Panc1 (cell line): Measurements from ENCODE around the gene SGCE. TPM values are rescaled to one million over a fixed set of nuclear protein-coding genes. Genes with fewer than 3 reads are reported as not detected.

Source experiments
- ATAC-seq: fragments of 200-7000 bp; cut with Tn5 transposase; 2 replicates; pipeline ENCODE4 v1.9.1; 2020; ENCODE audit warnings: mild to moderate bottlenecking, moderate library complexity
- BruUV-seq: library from RNA; stranded (reverse); fragments of 400-500 nt; replicated peaks from 2 replicates; lab custom pipeline; 2021; lab: Mats Ljungman, UMichigan
- CTCF ChIA-PET: fragments of 300-600 bp; sonication (Branson Sonifier 250); formaldehyde crosslinking; loops from one replicate; lab custom pipeline; 2022; ENCODE audit warnings: antibody characterized with exemption; lab: Charles Lee
- POLR2A ChIA-PET: fragments of 300-600 bp; sonication (Branson Sonifier 250); formaldehyde crosslinking; loops from one replicate; lab custom pipeline; 2022; ENCODE audit warnings: antibody characterized with exemption; lab: Charles Lee
- DNase-seq: peaks from one replicate; pipeline ENCODE4 v3.0.0-alpha.2; 2010; ENCODE audit warnings: low read depth, low spot score
- H3K27ac ChIP-seq: 2 replicates; pipeline ENCODE4 v1.5.1; 2011; ENCODE audit warnings: mild to moderate bottlenecking, low read length, inconsistent platforms
- H3K27me3 ChIP-seq: fragments of 200-500 bp; sonication (Bioruptor generic); 2 replicates; pipeline ENCODE4 v1.6.0; 2014; ENCODE audit warnings: low read length, inconsistent platforms; ENCODE audit not compliant: control insufficient read depth, insufficient read depth
- H3K36me3 ChIP-seq: fragments of 200-500 bp; sonication (Bioruptor generic); 2 replicates; pipeline ENCODE4 v1.5.1; 2014; ENCODE audit warnings: inconsistent platforms, mild to moderate bottlenecking, low read length, moderate library complexity; ENCODE audit not compliant: control insufficient read depth, insufficient read depth
- H3K4me1 ChIP-seq: 2 replicates; pipeline ENCODE4 v1.5.1; 2011; ENCODE audit warnings: inconsistent platforms, mild to moderate bottlenecking, low read length, moderate library complexity; ENCODE audit not compliant: control insufficient read depth, insufficient read depth
- H3K4me3 ChIP-seq, 2 experiments: 2 replicates each; pipeline ENCODE4 v1.5.1; 2011 to 2012; ENCODE audit warnings: low read depth in 2 of 2, low read length in 2 of 2, mild to moderate bottlenecking in 2 of 2, inconsistent platforms in 1 of 2, moderate library complexity in 1 of 2
- H3K9me3 ChIP-seq: fragments of 200-500 bp; sonication (Bioruptor generic); 2 replicates; pipeline ENCODE4 v1.5.1; 2014; ENCODE audit warnings: low read depth, mild to moderate bottlenecking, inconsistent platforms, low read length, moderate library complexity; ENCODE audit not compliant: control insufficient read depth, insufficient read depth
- POLR2AphosphoS5 ChIP-seq: IDR thresholded peaks from 2 replicates; pipeline ENCODE4 v1.6.1; 2012; ENCODE audit warnings: mild to moderate bottlenecking, low read depth, low read length, moderate library complexity
- SIN3A ChIP-seq: IDR thresholded peaks from 2 replicates; pipeline ENCODE4 v1.6.1; 2012; ENCODE audit warnings: low read depth, mild to moderate bottlenecking, low read length, moderate library complexity, borderline replicate concordance; ENCODE audit not compliant: insufficient read depth
- TCF7L2 ChIP-seq: IDR thresholded peaks from 2 replicates; pipeline ENCODE4 v1.6.1; 2011; ENCODE audit warnings: mild to moderate bottlenecking, low read depth, low read length, inconsistent platforms
- in situ Hi-C: cut with HindIII; loops from 2 replicates; pipeline ENCODE4 v1.10.0; 2016; ENCODE audit warnings: low sequenced_read_pairs, low pct_unique_long_range_greater_than_20kb
- intact Hi-C: fragments of 100-400 bp; cut with micrococcal nuclease; formaldehyde crosslinking; loops from one replicate; pipeline ENCODE4 v1.10.0; 2022; ENCODE audit not compliant: unreplicated experiment
- total RNA-seq: library from RNA; stranded (reverse); gene quantifications from one replicate; pipeline ENCODE4 v1.2.1, GENCODE V29; 2021; ENCODE audit not compliant: unreplicated experiment
- TF ChIP-seq, protein P1 (sequence below): fragments of 450-650 bp; IDR thresholded peaks from 2 replicates; pipeline ENCODE4 v1.5.1; 2017; ENCODE audit warnings: mild to moderate bottlenecking
- TF ChIP-seq, protein P2 (sequence below), 2 experiments: IDR thresholded peaks; 2 replicates each; pipeline ENCODE4 v1.6.1; 2011 to 2012; ENCODE audit warnings: low read depth in 2 of 2, control low read depth in 1 of 2, low read length in 1 of 2, mild to moderate bottlenecking in 1 of 2, moderate library complexity in 1 of 2; ENCODE audit not compliant: insufficient read depth in 1 of 2

Gene SGCE
- total RNA-seq, 1 experiment from 2014 or later: 32.0 TPM

GRCh38 chr7:94701555-94701973 is 45.6 kb upstream of the SGCE start:
- Histone ChIP-seq H3K4me1 (no peaks in the 10 kb centered on the region; the same call in 1 of the 2 replicates), H3K4me3 (no peak overlapping the region), H3K9me3 (no peaks in the 10 kb centered on the region), H3K36me3 (no peaks in the 10 kb centered on the region), H3K27me3 (no peaks in the 10 kb centered on the region), H3K27ac (no peak overlapping the region)
- in situ Hi-C loops (no loop called here), intact Hi-C loops (no loop called here)
- DNase-seq (no peak), ATAC-seq (no peak)
- CTCF ChIA-PET: no interaction called here
- TF ChIP-seq, protein P1, sequence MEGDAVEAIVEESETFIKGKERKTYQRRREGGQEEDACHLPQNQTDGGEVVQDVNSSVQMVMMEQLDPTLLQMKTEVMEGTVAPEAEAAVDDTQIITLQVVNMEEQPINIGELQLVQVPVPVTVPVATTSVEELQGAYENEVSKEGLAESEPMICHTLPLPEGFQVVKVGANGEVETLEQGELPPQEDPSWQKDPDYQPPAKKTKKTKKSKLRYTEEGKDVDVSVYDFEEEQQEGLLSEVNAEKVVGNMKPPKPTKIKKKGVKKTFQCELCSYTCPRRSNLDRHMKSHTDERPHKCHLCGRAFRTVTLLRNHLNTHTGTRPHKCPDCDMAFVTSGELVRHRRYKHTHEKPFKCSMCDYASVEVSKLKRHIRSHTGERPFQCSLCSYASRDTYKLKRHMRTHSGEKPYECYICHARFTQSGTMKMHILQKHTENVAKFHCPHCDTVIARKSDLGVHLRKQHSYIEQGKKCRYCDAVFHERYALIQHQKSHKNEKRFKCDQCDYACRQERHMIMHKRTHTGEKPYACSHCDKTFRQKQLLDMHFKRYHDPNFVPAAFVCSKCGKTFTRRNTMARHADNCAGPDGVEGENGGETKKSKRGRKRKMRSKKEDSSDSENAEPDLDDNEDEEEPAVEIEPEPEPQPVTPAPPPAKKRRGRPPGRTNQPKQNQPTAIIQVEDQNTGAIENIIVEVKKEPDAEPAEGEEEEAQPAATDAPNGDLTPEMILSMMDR: no peak
- TF ChIP-seq POLR2AphosphoS5: no peak
- no peak for TF ChIP-seq SIN3A
- TF ChIP-seq TCF7L2: no peak
- TF ChIP-seq, protein P2, sequence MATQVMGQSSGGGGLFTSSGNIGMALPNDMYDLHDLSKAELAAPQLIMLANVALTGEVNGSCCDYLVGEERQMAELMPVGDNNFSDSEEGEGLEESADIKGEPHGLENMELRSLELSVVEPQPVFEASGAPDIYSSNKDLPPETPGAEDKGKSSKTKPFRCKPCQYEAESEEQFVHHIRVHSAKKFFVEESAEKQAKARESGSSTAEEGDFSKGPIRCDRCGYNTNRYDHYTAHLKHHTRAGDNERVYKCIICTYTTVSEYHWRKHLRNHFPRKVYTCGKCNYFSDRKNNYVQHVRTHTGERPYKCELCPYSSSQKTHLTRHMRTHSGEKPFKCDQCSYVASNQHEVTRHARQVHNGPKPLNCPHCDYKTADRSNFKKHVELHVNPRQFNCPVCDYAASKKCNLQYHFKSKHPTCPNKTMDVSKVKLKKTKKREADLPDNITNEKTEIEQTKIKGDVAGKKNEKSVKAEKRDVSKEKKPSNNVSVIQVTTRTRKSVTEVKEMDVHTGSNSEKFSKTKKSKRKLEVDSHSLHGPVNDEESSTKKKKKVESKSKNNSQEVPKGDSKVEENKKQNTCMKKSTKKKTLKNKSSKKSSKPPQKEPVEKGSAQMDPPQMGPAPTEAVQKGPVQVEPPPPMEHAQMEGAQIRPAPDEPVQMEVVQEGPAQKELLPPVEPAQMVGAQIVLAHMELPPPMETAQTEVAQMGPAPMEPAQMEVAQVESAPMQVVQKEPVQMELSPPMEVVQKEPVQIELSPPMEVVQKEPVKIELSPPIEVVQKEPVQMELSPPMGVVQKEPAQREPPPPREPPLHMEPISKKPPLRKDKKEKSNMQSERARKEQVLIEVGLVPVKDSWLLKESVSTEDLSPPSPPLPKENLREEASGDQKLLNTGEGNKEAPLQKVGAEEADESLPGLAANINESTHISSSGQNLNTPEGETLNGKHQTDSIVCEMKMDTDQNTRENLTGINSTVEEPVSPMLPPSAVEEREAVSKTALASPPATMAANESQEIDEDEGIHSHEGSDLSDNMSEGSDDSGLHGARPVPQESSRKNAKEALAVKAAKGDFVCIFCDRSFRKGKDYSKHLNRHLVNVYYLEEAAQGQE (IDR thresholded peaks at IDR 0.05; ENCODE audit: insufficient read depth in 1 of 2, low read depth in 2 of 2, low read length in 1 of 2): no peak
- POLR2A ChIA-PET: no interaction called here
- BruUV-seq: no TSS peak

GRCh38 chr7:94700926-94701554 is 45.1 kb upstream of the SGCE start:
- H3K4me3 ChIP-seq: no peak overlapping the region
- no peaks in the 10 kb centered on the region; the same call in 1 of the 2 replicates for H3K4me1 ChIP-seq
- intact Hi-C loops (no loop called here), in situ Hi-C loops (no loop called here)
- H3K27me3 ChIP-seq: no peaks in the 10 kb centered on the region
- TF ChIP-seq, protein P2 (IDR thresholded peaks at IDR 0.05; ENCODE audit: insufficient read depth in 1 of 2, low read depth in 2 of 2, low read length in 1 of 2): no peak
- TF ChIP-seq, protein P1: no peak
- TF ChIP-seq TCF7L2 (no peak), SIN3A (no peak), POLR2AphosphoS5 (no peak)
- DNase-seq (no peak), ATAC-seq (no peak)
- H3K36me3 ChIP-seq: no peaks in the 10 kb centered on the region
- no peaks in the 10 kb centered on the region for H3K9me3 ChIP-seq
- BruUV-seq: no TSS peak
- ChIA-PET POLR2A (no interaction called here), CTCF (no interaction called here)
- no peak overlapping the region for H3K27ac ChIP-seq
